Measurements from ENCODE around the gene YWHAE. TPM values are rescaled to one million over a fixed set of nuclear protein-coding genes. Genes with fewer than 3 reads are reported as not detected.

The YWHAE gene
- total RNA-seq, 1 experiment from 2014 or later, result 537 TPM

Other genes starting within 250 kb of the YWHAE start
- 172 TPM for gene ABR, start 220.2 kb downstream of the YWHAE start, total RNA-seq (2021; ENCODE audit: unreplicated experiment)
- gene BHLHA9, start 129.8 kb downstream of the YWHAE start, total RNA-seq (2021; ENCODE audit: unreplicated experiment), result 0.21 TPM
- gene TRARG1, start 120.6 kb downstream of the YWHAE start, total RNA-seq (2021; ENCODE audit: unreplicated experiment), result not detected
- gene CRK, start 56.0 kb upstream of the YWHAE start, total RNA-seq (2021; ENCODE audit: unreplicated experiment), result 67.0 TPM
- 251 TPM for gene MYO1C, start 92.5 kb upstream of the YWHAE start, total RNA-seq (2021; ENCODE audit: unreplicated experiment)
- gene INPP5K, start 116.4 kb upstream of the YWHAE start, total RNA-seq (2021; ENCODE audit: unreplicated experiment), result 21.3 TPM
- gene PITPNA, start 162.6 kb upstream of the YWHAE start, total RNA-seq (2021; ENCODE audit: unreplicated experiment), result 64.5 TPM
- 23.3 TPM for gene SLC43A2, start 228.6 kb upstream of the YWHAE start, total RNA-seq (2021; ENCODE audit: unreplicated experiment)
- 6.6 TPM for gene SCARF1, start 245.5 kb upstream of the YWHAE start, total RNA-seq (2021; ENCODE audit: unreplicated experiment)
- 20.8 TPM for gene RILP, start 249.6 kb upstream of the YWHAE start, total RNA-seq (2021; ENCODE audit: unreplicated experiment)

Data from Panc1 (cell line).